GM12872 (cell line): ENCODE results near the gene DOCK6.

Experiments
- CTCF ChIP-seq: IDR thresholded peaks from 3 replicates; pipeline ENCODE4 v1.5.1; 2011; ENCODE audit warnings: low read depth, mild to moderate bottlenecking, low read length, moderate library complexity; ENCODE audit not compliant: insufficient read depth

Gene DOCK6

GRCh38 chr19:11261431-11261970 is 823 bp downstream of the DOCK6 start:
- no peak for TF ChIP-seq CTCF

GRCh38 chr19:11260996-11261395 is 1.3 kb downstream of the DOCK6 start:
- TF ChIP-seq CTCF = no peak

- TF ChIP-seq CTCF = no peak
These were observed 4.4 kb downstream of the DOCK6 start for GRCh38 chr19:11257846-11258380.

- TF ChIP-seq CTCF = no peak
These were observed 6.1 kb downstream of the DOCK6 start for GRCh38 chr19:11256189-11256588.

- TF ChIP-seq CTCF = peak; percentile 41
These were observed 7.7 kb downstream of the DOCK6 start for GRCh38 chr19:11254666-11255065.

- TF ChIP-seq CTCF = no peak
These were observed 9.5 kb downstream of the DOCK6 start for GRCh38 chr19:11252665-11253355.

GRCh38 chr19:11251650-11252314 is 10.5 kb downstream of the DOCK6 start:
- TF ChIP-seq CTCF = no peak
